Right cardiac atrium (tissue), 5 donors: ENCODE measurements around the gene PLEKHF1. TPM values are rescaled to one million over a fixed set of nuclear protein-coding genes. Genes with fewer than 3 reads are reported as not detected.
A peak's percentile ranks its signal among the peaks of the same experiment; 100 is the strongest.
"Not testable (repeated sequence)": the region's sequence is repeated elsewhere in the genome, so short reads cannot be mapped to it uniquely, and the experiment has no call there.

Source experiments
- ATAC-seq, 2 donors: fragments of 200-7000 bp; cut with Tn5 transposase; one replicate each; pipeline versions ENCODE4 v1.8.0 to v1.9.1; 2020; ENCODE audit warnings: moderate library complexity in 2 of 2, mild to moderate bottlenecking in 1 of 2
- DNase-seq, 3 donors: peaks; one replicate each; pipeline ENCODE4 v3.0.0-alpha.2; 2020
- H3K27ac ChIP-seq: one replicate; pipeline ENCODE4 v1.5.1; 2013; ENCODE audit warnings: mild to moderate bottlenecking, low read length, control low read depth, moderate library complexity
- H3K27me3 ChIP-seq: one replicate; pipeline ENCODE4 v1.6.1; 2013; ENCODE audit not compliant: control insufficient read depth, insufficient read depth
- H3K4me1 ChIP-seq: one replicate; pipeline ENCODE4 v1.6.1; 2013; ENCODE audit warnings: low read length; ENCODE audit not compliant: control insufficient read depth, insufficient read depth
- H3K4me3 ChIP-seq: one replicate; pipeline ENCODE4 v1.5.1; 2013; ENCODE audit warnings: low read length, control low read depth
- H3K9me3 ChIP-seq: one replicate; pipeline ENCODE4 v1.6.1; 2013; ENCODE audit warnings: low read length; ENCODE audit not compliant: control insufficient read depth
- WGBS: extraction: QIAGEN DNeasy Blood & Tissue Kit; methylation state at CpG from one replicate; pipeline ENCODE4 v1.1.7; 2013; 5-methylcytosine and 5-hydroxymethylcytosine counted together
- intact Hi-C, 4 donors: fragments of 100-400 bp; cut with DNase I; formaldehyde crosslinking; loops; one replicate each; pipeline versions ENCODE4 v1.11.0 to v1.14.0; 2022 to 2023
- polyA plus RNA-seq: library from polyadenylated mRNA; stranded (reverse); fragments of 200-250 nt; gene quantifications from one replicate; pipeline ENCODE4 v1.2.3, GENCODE V29; 2013
- total RNA-seq, 4 donors: library from RNA; stranded (reverse); fragmentation: NEBNext Ultra II Directional; extraction: Animal tissue kit (Norgen Biotek cat#: 25700); gene quantifications; one replicate each; pipeline ENCODE4 v1.2.1, GENCODE V29; 2021
- donor health status: healthy with polysubstance abuse.
- donor health status: DM: no; HTN: yes; CAD: no.
- donor health status: DM: no; HTN: no; CAD: no.
- donor health status: DM: no; HTN: yes; CAD: no; lungs with severe emphysema.
- donor health status: DM: yes; HTN: yes; CAD: no.

The PLEKHF1 gene
- total and polyA plus RNA-seq, 5 donors, result 25.1 to 44.1 (median 33.7) TPM

- WGBS, result 76% methylated on average over 18 of the region's 18 CpGs
- H3K9me3 ChIP-seq, result no peaks in the 10 kb centered on the region
- H3K27me3 ChIP-seq, result no peaks in the 10 kb centered on the region
- DNase-seq, result peak in 1 of 3 donors; percentile 27
- no peak overlapping the region for H3K27ac ChIP-seq
- intact Hi-C loops, result no loop called here
- no peak overlapping the region for H3K4me3 ChIP-seq
- ATAC-seq, result peak in 1 of 2 donors; percentile 13
- H3K4me1 ChIP-seq, result no peaks in the 10 kb centered on the region
These were observed 41.4 kb upstream of the PLEKHF1 start for GRCh38 chr19:29623726-29624488.

DNA sequence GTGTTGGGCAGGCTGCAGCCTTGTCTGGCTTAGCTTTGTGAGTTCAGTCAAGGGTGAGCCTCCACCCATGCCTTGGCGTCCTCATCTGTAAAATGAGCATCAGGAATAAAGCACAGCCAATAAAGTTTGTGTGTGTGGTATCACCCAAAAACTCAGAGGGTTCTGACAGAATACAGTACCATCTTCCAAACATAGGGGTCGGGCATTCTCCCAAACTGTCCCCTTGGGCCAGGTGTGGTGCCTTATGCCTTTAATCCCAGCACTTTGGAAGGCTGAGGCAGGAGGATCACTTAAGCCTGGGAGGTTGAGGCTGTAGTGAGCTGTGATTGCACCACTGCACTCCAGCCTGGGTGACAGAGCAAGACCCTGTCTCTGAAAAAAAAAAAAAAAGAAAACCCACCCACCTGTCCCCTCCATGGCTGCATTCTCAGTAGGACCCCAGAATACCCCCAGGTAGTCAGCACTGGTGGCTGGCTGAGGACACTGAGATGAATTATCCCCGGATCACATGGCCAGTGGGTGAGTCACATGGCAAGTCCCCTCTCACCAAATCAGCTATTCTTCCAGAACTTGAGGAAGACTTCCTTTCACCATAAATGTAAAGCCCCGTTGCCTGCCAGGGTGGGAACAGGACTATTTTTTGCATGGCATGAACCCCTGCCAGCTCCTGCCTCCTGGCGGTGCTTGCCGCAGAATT is 40.6 kb upstream of the PLEKHF1 start:
- intact Hi-C loops, result no loop called here
- ATAC-seq (no peak), DNase-seq (peak in 1 of 3 donors; percentile 1)
- no peaks in the 10 kb centered on the region for H3K9me3 ChIP-seq
- H3K4me1 ChIP-seq, result no peaks in the 10 kb centered on the region
- H3K27ac ChIP-seq, result no peak overlapping the region
- no peaks in the 10 kb centered on the region for H3K27me3 ChIP-seq
- 74% methylated on average over 6 of the region's 6 CpGs for WGBS
- H3K4me3 ChIP-seq, result no peak overlapping the region

DNA sequence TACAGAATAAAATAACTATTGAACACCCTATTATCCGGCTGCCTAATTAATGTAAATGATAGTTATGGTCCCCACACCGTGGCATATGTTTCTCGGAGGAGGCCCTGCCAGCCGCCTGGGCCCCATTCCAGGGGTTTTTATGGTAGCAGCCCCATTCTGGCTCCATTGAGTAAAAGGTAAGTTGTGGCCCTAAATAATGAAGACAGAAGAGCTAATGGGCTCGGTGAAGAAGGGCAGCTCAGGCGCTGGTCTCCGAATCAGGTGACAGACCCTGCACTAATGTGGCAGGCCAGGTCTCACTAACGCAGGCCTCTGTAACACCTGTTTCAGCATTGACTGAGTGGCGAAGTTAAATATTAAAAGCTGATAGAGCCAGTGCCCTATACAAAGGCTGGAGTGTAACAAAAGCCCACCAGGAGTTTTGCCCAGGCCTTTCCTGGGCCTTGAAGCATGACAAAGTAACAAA is 40.0 kb upstream of the PLEKHF1 start:
- Histone ChIP-seq H3K27ac (no peak overlapping the region), H3K9me3 (no peaks in the 10 kb centered on the region), H3K4me1 (no peaks in the 10 kb centered on the region), H3K27me3 (no peaks in the 10 kb centered on the region), H3K4me3 (no peak overlapping the region)
- intact Hi-C loops, result no loop called here
- 82% methylated on average over 9 of the region's 9 CpGs for WGBS
- DNase-seq (peak in 1 of 3 donors; percentile 13), ATAC-seq (no peak)

- Histone ChIP-seq H3K27me3 (no peaks in the 10 kb centered on the region), H3K9me3 (no peaks in the 10 kb centered on the region), H3K27ac (no peak overlapping the region), H3K4me3 (no peak overlapping the region), H3K4me1 (no peaks in the 10 kb centered on the region)
- ATAC-seq (no peak), DNase-seq (no peak)
- WGBS, result 90% methylated on average over 7 of the region's 7 CpGs
- intact Hi-C loops, result no loop called here
These were observed 38.9 kb upstream of the PLEKHF1 start for GRCh38 chr19:29626386-29626785.

- ATAC-seq, intact Hi-C loops, H3K27me3 ChIP-seq, H3K9me3 ChIP-seq, H3K27ac ChIP-seq, DNase-seq, H3K4me1 ChIP-seq, H3K4me3 ChIP-seq: not testable (repeated sequence)
- 86% methylated on average over 9 of the region's 9 CpGs for WGBS
These were observed 38.4 kb upstream of the PLEKHF1 start for GRCh38 chr19:29626832-29627231.

- WGBS, result 90% methylated on average over 16 of the region's 16 CpGs
- ATAC-seq, result no peak
- Histone ChIP-seq H3K27me3 (no peaks in the 10 kb centered on the region), H3K9me3 (no peaks in the 10 kb centered on the region), H3K4me1 (no peaks in the 10 kb centered on the region), H3K4me3 (no peak overlapping the region), H3K27ac (no peak overlapping the region)
- intact Hi-C loops, result no loop called here
- DNase-seq, result no peak
These were observed 36.4 kb upstream of the PLEKHF1 start for GRCh38 chr19:29628661-29629385.

DNA sequence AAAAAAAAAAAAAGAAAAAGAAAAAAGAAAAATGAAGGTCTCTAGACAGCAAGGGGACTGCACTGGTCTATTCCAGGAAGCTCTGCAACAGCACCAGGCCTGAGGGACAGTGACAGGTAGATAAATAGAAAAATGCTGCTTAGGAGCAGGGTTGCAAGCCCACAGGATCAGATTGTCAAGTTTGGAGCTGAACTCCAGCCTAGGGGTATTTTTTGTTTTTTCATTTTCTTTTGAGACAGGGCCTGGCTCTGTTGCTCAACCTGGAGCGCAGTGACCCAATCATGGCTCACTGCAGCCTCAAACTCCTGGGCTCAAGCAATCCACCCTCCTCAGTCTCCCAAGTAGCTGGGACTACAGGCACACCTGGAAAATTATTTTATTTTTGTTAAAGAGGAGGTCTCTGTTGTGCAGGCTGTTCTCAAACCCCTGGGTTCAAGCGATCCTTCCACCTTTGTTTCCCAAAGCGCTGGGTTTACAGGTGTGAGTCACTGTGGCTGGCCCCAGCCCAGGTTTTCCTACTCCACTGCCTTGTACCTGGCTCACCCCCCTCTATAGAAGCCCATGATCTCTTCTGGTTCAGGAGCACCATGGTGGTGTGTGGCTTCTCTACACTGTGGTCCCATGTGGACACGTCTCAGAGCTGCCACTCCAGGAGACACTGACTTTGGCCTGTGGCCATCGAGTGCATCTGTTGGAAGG is 35.3 kb upstream of the PLEKHF1 start:
- 86% methylated on average over 5 of the region's 5 CpGs for WGBS
- no peak overlapping the region for H3K27ac ChIP-seq
- DNase-seq, result no peak
- no peaks in the 10 kb centered on the region for H3K27me3 ChIP-seq
- H3K9me3 ChIP-seq, result no peaks in the 10 kb centered on the region
- no peak overlapping the region for H3K4me3 ChIP-seq
- H3K4me1 ChIP-seq, result no peaks in the 10 kb centered on the region
- intact Hi-C loops, result no loop called here
- ATAC-seq, result no peak

DNA sequence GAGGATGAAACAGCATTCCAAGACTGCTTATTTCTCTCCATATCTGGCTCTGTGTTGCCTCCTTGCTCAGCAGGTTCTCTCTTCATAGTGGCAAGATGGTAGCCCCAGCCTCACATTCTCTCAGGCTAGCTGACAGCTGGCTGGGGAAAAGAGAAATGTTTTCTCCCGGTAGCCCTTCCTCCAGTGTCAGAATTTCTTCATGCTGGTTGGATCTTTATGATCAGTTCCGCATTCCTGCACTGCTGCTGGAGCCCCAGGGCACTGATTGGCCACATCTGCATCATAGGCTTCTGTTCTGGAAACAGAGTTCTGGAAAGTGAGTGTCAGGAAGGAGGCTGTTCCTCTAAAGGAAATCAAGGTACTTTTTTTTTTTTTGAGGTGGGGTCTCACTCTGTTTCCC is 34.6 kb upstream of the PLEKHF1 start:
- H3K4me1 ChIP-seq, result no peaks in the 10 kb centered on the region
- no peaks in the 10 kb centered on the region for H3K9me3 ChIP-seq
- no peak overlapping the region for H3K4me3 ChIP-seq
- no peak overlapping the region for H3K27ac ChIP-seq
- no peak for ATAC-seq
- H3K27me3 ChIP-seq, result no peaks in the 10 kb centered on the region
- WGBS, result 71% methylated on average over 2 of the region's 2 CpGs
- intact Hi-C loops, result no loop called here
- no peak for DNase-seq

DNA sequence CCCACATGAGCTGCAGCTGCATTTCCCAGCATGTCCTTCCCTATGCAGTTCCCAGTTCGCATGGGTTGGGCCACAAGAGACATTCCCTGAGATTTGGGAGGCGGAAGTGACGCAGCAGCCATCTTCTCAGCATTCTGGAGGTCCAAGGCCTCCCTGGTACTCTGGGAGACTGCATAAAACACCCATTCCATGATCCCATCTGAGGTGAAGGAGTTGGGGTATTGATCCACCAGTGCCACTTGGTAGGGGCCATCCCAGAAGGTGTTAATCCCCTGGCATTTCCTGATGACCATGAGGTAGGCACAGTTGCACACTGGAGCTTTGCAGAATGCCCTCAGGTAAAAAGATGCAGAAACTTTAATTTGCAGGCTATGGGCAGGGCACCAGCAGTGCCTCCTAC is 33.8 kb upstream of the PLEKHF1 start:
- no peaks in the 10 kb centered on the region for H3K27me3 ChIP-seq
- intact Hi-C loops, result no loop called here
- no peak for ATAC-seq
- no peak overlapping the region for H3K4me3 ChIP-seq
- no peaks in the 10 kb centered on the region for H3K4me1 ChIP-seq
- no peaks in the 10 kb centered on the region for H3K9me3 ChIP-seq
- WGBS, result 92% methylated on average over 3 of the region's 3 CpGs
- DNase-seq, result no peak
- no peak overlapping the region for H3K27ac ChIP-seq

DNA sequence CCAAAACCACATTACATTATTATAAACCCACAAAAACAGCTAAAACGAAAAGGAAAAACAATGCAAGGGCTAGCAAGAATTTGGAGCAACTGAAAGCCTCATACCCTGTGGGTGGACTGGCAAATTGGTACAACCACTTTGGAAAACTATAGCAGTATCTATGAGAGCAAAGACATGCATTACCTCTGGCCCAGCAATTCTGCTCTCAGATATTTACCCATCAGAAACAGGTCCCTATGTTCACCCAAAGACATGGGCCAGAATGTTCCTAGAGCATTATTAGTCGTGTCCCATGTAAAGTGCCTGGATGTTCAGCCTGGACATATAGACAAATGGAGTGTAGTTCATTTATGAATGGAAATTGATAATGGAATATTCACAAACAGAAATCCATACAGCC is 31.3 kb upstream of the PLEKHF1 start:
- Histone ChIP-seq H3K27ac (no peak overlapping the region), H3K9me3 (no peaks in the 10 kb centered on the region), H3K27me3 (no peaks in the 10 kb centered on the region), H3K4me1 (no peaks in the 10 kb centered on the region), H3K4me3 (no peak overlapping the region)
- ATAC-seq (no peak), DNase-seq (no peak)
- 79% methylated on average over 2 of the region's 2 CpGs for WGBS
- intact Hi-C loops, result no loop called here
